Panc1 (cell line): Measurements from ENCODE around the gene CCDC102A. TPM values are rescaled to one million over a fixed set of nuclear protein-coding genes. Genes with fewer than 3 reads are reported as not detected.

Source experiments
- ATAC-seq: fragments of 200-7000 bp; cut with Tn5 transposase; 2 replicates; pipeline ENCODE4 v1.9.1; 2020; ENCODE audit warnings: mild to moderate bottlenecking, moderate library complexity
- BruUV-seq: library from RNA; stranded (reverse); fragments of 400-500 nt; replicated peaks from 2 replicates; lab custom pipeline; 2021; lab: Mats Ljungman, UMichigan
- CTCF ChIA-PET: fragments of 300-600 bp; sonication (Branson Sonifier 250); formaldehyde crosslinking; loops from one replicate; lab custom pipeline; 2022; ENCODE audit warnings: antibody characterized with exemption; lab: Charles Lee
- POLR2A ChIA-PET: fragments of 300-600 bp; sonication (Branson Sonifier 250); formaldehyde crosslinking; loops from one replicate; lab custom pipeline; 2022; ENCODE audit warnings: antibody characterized with exemption; lab: Charles Lee
- DNase-seq: peaks from one replicate; pipeline ENCODE4 v3.0.0-alpha.2; 2010; ENCODE audit warnings: low read depth, low spot score
- H3K27ac ChIP-seq: 2 replicates; pipeline ENCODE4 v1.5.1; 2011; ENCODE audit warnings: mild to moderate bottlenecking, low read length, inconsistent platforms
- H3K27me3 ChIP-seq: fragments of 200-500 bp; sonication (Bioruptor generic); 2 replicates; pipeline ENCODE4 v1.6.0; 2014; ENCODE audit warnings: low read length, inconsistent platforms; ENCODE audit not compliant: control insufficient read depth, insufficient read depth
- H3K36me3 ChIP-seq: fragments of 200-500 bp; sonication (Bioruptor generic); 2 replicates; pipeline ENCODE4 v1.5.1; 2014; ENCODE audit warnings: inconsistent platforms, mild to moderate bottlenecking, low read length, moderate library complexity; ENCODE audit not compliant: control insufficient read depth, insufficient read depth
- H3K4me1 ChIP-seq: 2 replicates; pipeline ENCODE4 v1.5.1; 2011; ENCODE audit warnings: inconsistent platforms, mild to moderate bottlenecking, low read length, moderate library complexity; ENCODE audit not compliant: control insufficient read depth, insufficient read depth
- H3K4me3 ChIP-seq, 2 experiments: 2 replicates each; pipeline ENCODE4 v1.5.1; 2011 to 2012; ENCODE audit warnings: low read depth in 2 of 2, low read length in 2 of 2, mild to moderate bottlenecking in 2 of 2, inconsistent platforms in 1 of 2, moderate library complexity in 1 of 2
- H3K9me3 ChIP-seq: fragments of 200-500 bp; sonication (Bioruptor generic); 2 replicates; pipeline ENCODE4 v1.5.1; 2014; ENCODE audit warnings: low read depth, mild to moderate bottlenecking, inconsistent platforms, low read length, moderate library complexity; ENCODE audit not compliant: control insufficient read depth, insufficient read depth
- POLR2AphosphoS5 ChIP-seq: IDR thresholded peaks from 2 replicates; pipeline ENCODE4 v1.6.1; 2012; ENCODE audit warnings: mild to moderate bottlenecking, low read depth, low read length, moderate library complexity
- SIN3A ChIP-seq: IDR thresholded peaks from 2 replicates; pipeline ENCODE4 v1.6.1; 2012; ENCODE audit warnings: low read depth, mild to moderate bottlenecking, low read length, moderate library complexity, borderline replicate concordance; ENCODE audit not compliant: insufficient read depth
- TCF7L2 ChIP-seq: IDR thresholded peaks from 2 replicates; pipeline ENCODE4 v1.6.1; 2011; ENCODE audit warnings: mild to moderate bottlenecking, low read depth, low read length, inconsistent platforms
- in situ Hi-C: cut with HindIII; loops from 2 replicates; pipeline ENCODE4 v1.10.0; 2016; ENCODE audit warnings: low sequenced_read_pairs, low pct_unique_long_range_greater_than_20kb
- intact Hi-C: fragments of 100-400 bp; cut with micrococcal nuclease; formaldehyde crosslinking; loops from one replicate; pipeline ENCODE4 v1.10.0; 2022; ENCODE audit not compliant: unreplicated experiment
- total RNA-seq: library from RNA; stranded (reverse); gene quantifications from one replicate; pipeline ENCODE4 v1.2.1, GENCODE V29; 2021; ENCODE audit not compliant: unreplicated experiment
- TF ChIP-seq, protein P1 (sequence below): fragments of 450-650 bp; IDR thresholded peaks from 2 replicates; pipeline ENCODE4 v1.5.1; 2017; ENCODE audit warnings: mild to moderate bottlenecking
- TF ChIP-seq, protein P2 (sequence below), 2 experiments: IDR thresholded peaks; 2 replicates each; pipeline ENCODE4 v1.6.1; 2011 to 2012; ENCODE audit warnings: low read depth in 2 of 2, control low read depth in 1 of 2, low read length in 1 of 2, mild to moderate bottlenecking in 1 of 2, moderate library complexity in 1 of 2; ENCODE audit not compliant: insufficient read depth in 1 of 2

Gene CCDC102A
- total RNA-seq, 1 experiment from 2014 or later, result 12.9 TPM

DNA sequence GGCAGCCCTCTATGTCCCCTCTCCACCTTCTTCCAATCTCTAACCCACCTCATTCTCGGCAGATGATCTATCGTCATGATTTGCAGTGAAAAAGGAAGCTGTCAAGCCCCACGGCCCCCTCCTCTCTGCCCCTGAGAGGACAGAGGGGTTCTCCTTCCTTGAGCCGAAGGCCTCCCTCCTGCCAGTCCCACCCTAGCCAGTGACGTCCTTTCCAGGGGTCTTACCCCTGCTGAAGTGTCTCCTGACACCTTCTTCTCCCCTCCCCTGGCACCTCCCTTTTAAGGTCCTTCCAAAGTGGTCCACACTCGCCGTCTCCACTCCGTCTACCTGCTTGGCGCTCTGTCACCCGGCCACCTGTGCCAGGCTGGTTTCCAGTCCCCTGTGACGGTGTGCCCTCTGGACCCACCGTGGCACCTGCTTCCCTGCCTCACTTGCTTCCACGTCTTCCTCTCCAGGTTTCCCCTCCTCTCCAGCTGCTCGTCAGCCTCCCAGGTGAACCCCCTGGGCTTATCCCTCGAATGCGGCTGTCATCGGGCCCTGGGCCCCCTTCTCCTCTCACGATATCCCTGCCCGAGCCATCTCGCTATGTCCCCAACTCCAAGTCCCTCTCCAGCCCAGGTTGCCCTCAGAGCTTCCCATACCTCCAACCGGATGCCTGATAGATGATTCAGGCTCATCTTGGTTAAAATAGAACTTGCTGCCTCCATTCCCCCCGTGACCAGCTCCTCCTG is 5.7 kb downstream of the CCDC102A start:
- DNase-seq (no peak), ATAC-seq (no peak)
- H3K4me3 ChIP-seq, result no peak overlapping the region
- no peak for TF ChIP-seq SIN3A
- POLR2A ChIA-PET, result no interaction called here
- H3K27ac ChIP-seq, result no peak overlapping the region
- no peaks in the 10 kb centered on the region for H3K36me3 ChIP-seq
- H3K9me3 ChIP-seq, result no peaks in the 10 kb centered on the region
- intact Hi-C loops (no loop called here), in situ Hi-C loops (no loop called here)
- no TSS peak for BruUV-seq
- H3K27me3 ChIP-seq, result no peaks in the 10 kb centered on the region
- CTCF ChIA-PET, result no interaction called here
- peaks cover 8% of the 10 kb centered on the region for H3K4me1 ChIP-seq

DNA sequence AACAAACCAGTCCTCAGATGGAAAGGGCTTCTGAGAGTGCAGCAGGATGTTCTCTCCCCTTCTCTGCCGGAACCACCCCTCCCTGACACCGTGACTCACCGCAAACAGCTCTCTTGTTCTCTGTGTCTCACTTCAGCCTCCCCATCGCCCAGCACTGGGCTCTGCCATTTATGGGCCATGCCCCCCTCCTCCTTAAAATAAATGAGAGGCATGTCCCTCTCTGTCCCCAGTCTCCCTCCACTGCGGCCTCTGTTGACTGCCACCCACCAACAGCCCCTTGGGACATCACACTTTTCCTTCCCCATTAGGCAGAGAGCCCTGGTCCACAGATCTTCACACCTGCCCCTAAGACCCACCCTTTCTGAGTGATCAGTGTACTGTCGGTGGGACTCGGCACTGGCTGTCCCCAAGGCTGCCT is 6.3 kb downstream of the CCDC102A start:
- POLR2A ChIA-PET, result no interaction called here
- Histone ChIP-seq H3K27me3 (no peaks in the 10 kb centered on the region), H3K4me3 (no peak overlapping the region), H3K27ac (no peak overlapping the region), H3K4me1 (peaks cover 5% of the 10 kb centered on the region), H3K36me3 (no peaks in the 10 kb centered on the region), H3K9me3 (no peaks in the 10 kb centered on the region)
- ATAC-seq, result no peak
- TF ChIP-seq SIN3A, result no peak
- TF ChIP-seq, protein P1, sequence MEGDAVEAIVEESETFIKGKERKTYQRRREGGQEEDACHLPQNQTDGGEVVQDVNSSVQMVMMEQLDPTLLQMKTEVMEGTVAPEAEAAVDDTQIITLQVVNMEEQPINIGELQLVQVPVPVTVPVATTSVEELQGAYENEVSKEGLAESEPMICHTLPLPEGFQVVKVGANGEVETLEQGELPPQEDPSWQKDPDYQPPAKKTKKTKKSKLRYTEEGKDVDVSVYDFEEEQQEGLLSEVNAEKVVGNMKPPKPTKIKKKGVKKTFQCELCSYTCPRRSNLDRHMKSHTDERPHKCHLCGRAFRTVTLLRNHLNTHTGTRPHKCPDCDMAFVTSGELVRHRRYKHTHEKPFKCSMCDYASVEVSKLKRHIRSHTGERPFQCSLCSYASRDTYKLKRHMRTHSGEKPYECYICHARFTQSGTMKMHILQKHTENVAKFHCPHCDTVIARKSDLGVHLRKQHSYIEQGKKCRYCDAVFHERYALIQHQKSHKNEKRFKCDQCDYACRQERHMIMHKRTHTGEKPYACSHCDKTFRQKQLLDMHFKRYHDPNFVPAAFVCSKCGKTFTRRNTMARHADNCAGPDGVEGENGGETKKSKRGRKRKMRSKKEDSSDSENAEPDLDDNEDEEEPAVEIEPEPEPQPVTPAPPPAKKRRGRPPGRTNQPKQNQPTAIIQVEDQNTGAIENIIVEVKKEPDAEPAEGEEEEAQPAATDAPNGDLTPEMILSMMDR, result no peak
- no peak for TF ChIP-seq POLR2AphosphoS5
- no peak for TF ChIP-seq TCF7L2
- TF ChIP-seq, protein P2, sequence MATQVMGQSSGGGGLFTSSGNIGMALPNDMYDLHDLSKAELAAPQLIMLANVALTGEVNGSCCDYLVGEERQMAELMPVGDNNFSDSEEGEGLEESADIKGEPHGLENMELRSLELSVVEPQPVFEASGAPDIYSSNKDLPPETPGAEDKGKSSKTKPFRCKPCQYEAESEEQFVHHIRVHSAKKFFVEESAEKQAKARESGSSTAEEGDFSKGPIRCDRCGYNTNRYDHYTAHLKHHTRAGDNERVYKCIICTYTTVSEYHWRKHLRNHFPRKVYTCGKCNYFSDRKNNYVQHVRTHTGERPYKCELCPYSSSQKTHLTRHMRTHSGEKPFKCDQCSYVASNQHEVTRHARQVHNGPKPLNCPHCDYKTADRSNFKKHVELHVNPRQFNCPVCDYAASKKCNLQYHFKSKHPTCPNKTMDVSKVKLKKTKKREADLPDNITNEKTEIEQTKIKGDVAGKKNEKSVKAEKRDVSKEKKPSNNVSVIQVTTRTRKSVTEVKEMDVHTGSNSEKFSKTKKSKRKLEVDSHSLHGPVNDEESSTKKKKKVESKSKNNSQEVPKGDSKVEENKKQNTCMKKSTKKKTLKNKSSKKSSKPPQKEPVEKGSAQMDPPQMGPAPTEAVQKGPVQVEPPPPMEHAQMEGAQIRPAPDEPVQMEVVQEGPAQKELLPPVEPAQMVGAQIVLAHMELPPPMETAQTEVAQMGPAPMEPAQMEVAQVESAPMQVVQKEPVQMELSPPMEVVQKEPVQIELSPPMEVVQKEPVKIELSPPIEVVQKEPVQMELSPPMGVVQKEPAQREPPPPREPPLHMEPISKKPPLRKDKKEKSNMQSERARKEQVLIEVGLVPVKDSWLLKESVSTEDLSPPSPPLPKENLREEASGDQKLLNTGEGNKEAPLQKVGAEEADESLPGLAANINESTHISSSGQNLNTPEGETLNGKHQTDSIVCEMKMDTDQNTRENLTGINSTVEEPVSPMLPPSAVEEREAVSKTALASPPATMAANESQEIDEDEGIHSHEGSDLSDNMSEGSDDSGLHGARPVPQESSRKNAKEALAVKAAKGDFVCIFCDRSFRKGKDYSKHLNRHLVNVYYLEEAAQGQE (IDR thresholded peaks at IDR 0.05; ENCODE audit: insufficient read depth in 1 of 2, low read depth in 2 of 2, low read length in 1 of 2), result no peak
- no TSS peak for BruUV-seq
- DNase-seq, result no peak
- intact Hi-C loops (no loop called here), in situ Hi-C loops (no loop called here)
- CTCF ChIA-PET, result no interaction called here

DNA sequence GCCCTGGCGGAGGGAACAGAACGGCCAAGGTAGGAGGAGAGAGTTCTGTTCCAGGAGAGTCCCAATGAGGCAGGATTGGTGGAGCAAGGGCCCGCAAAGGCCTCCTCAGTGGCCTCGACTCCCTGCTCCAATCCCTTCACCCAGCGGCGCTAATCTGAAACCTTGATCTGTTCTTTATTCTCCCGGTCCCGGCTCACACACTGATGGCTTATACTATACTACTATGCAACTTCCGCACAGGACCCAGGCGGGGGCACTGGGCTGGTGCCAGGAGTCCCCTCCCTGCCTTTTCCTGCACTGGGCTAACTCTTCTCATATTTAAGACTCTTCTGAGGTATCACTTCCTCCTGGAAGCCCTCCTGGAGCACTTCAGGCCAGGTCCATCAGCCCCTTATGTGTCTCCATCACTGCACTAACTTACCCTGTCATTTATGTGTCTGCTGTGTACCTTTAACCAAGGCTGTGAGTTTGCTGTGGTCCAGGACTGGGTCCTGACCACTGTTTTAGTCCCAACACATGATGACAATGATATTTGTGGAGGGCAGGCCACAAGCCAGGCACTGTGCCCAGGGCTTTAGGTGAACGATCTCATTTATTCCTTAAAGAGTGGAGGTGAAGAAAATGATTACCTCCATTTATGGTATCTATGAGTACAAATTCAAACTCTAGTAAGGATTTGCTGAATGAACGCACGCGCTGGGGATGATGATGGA is 6.8 kb downstream of the CCDC102A start:
- POLR2A ChIA-PET, result no interaction called here
- DNase-seq (no peak), ATAC-seq (no peak)
- intact Hi-C loops (no loop called here), in situ Hi-C loops (no loop called here)
- Histone ChIP-seq H3K36me3 (no peaks in the 10 kb centered on the region), H3K9me3 (no peaks in the 10 kb centered on the region), H3K27me3 (no peaks in the 10 kb centered on the region), H3K4me3 (no peak overlapping the region), H3K4me1 (peaks cover 3% of the 10 kb centered on the region; the same call in 1 of the 2 replicates), H3K27ac (no peak overlapping the region)
- no TSS peak for BruUV-seq
- TF ChIP-seq, protein P1, result no peak
- no peak for TF ChIP-seq SIN3A
- TF ChIP-seq, protein P2 (IDR thresholded peaks at IDR 0.05; ENCODE audit: insufficient read depth in 1 of 2, low read depth in 2 of 2, low read length in 1 of 2), result no peak
- no peak for TF ChIP-seq POLR2AphosphoS5
- no peak for TF ChIP-seq TCF7L2
- CTCF ChIA-PET, result no interaction called here
